ENCODE results near the gene GRAMD1B.

- TF ChIP-seq CTCF (IDR thresholded peaks at IDR 0.05), result no peak
- no peak for TF ChIP-seq POLR2A (IDR thresholded peaks at IDR 0.05)
These were observed 43.1 kb upstream of the GRAMD1B start for GRCh38 chr11:123386796-123387510.
